GM12878 (cell line): Measurements from ENCODE around the gene ATP8B1. TPM values are rescaled to one million over a fixed set of nuclear protein-coding genes. Genes with fewer than 3 reads are reported as not detected.

ENCODE experiments used
- ATAC-seq: fragments of 200-7000 bp; cut with Tn5 transposase; 3 replicates; pipeline ENCODE4 v1.9.1; 2020; ENCODE audit warnings: mild to moderate bottlenecking, moderate library complexity
- BruUV-seq: library from RNA; stranded (reverse); fragments of 400-500 nt; replicated peaks from 2 replicates; lab custom pipeline; 2021; lab: Mats Ljungman, UMichigan
- CTCF ChIA-PET: fragments of 300-600 bp; sonication (Branson Sonifier 250); formaldehyde crosslinking; extraction: SDS; loops from one replicate; lab custom pipeline; 2021; ENCODE audit warnings: inconsistent platforms; lab: Yijun Ruan, JAX
- POLR2A ChIA-PET: fragments of 350-600 bp; formaldehyde crosslinking; extraction: SDS; loops from one replicate; lab custom pipeline; 2021; ENCODE audit warnings: inconsistent platforms; lab: Charles Lee
- RAD21 ChIA-PET: fragments of 300-600 bp; sonication (Branson Sonifier 250); formaldehyde crosslinking; loops from one replicate; lab custom pipeline; 2023; ENCODE audit warnings: antibody characterized with exemption; ENCODE audit not compliant: unreplicated experiment; lab: Charles Lee
- SMC1A ChIA-PET: fragments of 300-600 bp; sonication (Branson Sonifier 250); formaldehyde crosslinking; loops from one replicate; lab custom pipeline; 2023; ENCODE audit not compliant: unreplicated experiment, uncharacterized antibody; lab: Charles Lee
- DNase-seq: peaks from one replicate; pipeline ENCODE4 v3.0.0-alpha.2; 2011; ENCODE audit warnings: low read depth, low spot score
- FAIRE-seq: peaks from 3 replicates; lab custom pipeline; 2011; peaks lifted over from hg19 to GRCh38; lab: Jason Lieb, UNC
- H2AFZ ChIP-seq: 2 replicates; pipeline ENCODE4 v1.6.0; 2011; ENCODE audit warnings: low read depth, low read length, control low read depth; ENCODE audit not compliant: control insufficient read depth
- H3K27ac ChIP-seq: 2 replicates; pipeline ENCODE4 v1.5.1; 2011; ENCODE audit warnings: control low read depth; ENCODE audit not compliant: control insufficient read depth, insufficient read depth
- H3K27me3 ChIP-seq, 2 experiments: replicated peaks in 1 of 2; 2 replicates each; pipeline versions ENCODE4 v1.6.0 to v1.6.1; 2011; ENCODE audit warnings: low read length in 1 of 2; ENCODE audit not compliant: control insufficient read depth in 2 of 2, insufficient read depth in 2 of 2
- H3K36me3 ChIP-seq, 2 experiments: 2 replicates each; pipeline ENCODE4 v1.5.1; 2011; ENCODE audit warnings: low read length in 1 of 2; ENCODE audit not compliant: control insufficient read depth in 2 of 2, insufficient read depth in 2 of 2
- H3K4me1 ChIP-seq: 2 replicates; pipeline ENCODE4 v1.6.1; 2011; ENCODE audit warnings: mild to moderate bottlenecking, low read length, moderate library complexity, mixed read lengths; ENCODE audit not compliant: control insufficient read depth, insufficient read depth
- H3K4me2 ChIP-seq: 2 replicates; pipeline ENCODE4 v1.6.0; 2011; ENCODE audit warnings: control low read depth; ENCODE audit not compliant: control insufficient read depth, insufficient read depth
- H3K4me3 ChIP-seq: fragments of 200-600 bp; sonication (generic); 2 replicates; pipeline ENCODE4 v1.5.1; 2016
- H3K79me2 ChIP-seq: 2 replicates; pipeline ENCODE4 v1.6.0; 2011; ENCODE audit warnings: low read length; ENCODE audit not compliant: control insufficient read depth, insufficient read depth
- H3K9ac ChIP-seq: 2 replicates; pipeline ENCODE4 v1.8.0; 2011; ENCODE audit warnings: low read length, control low read depth, mixed read lengths; ENCODE audit not compliant: control insufficient read depth, insufficient read depth
- H3K9me3 ChIP-seq: replicated peaks from 3 replicates; pipeline ENCODE4 v1.5.1; 2011; ENCODE audit warnings: mild to moderate bottlenecking, low read length; ENCODE audit not compliant: control insufficient read depth, insufficient read depth
- H4K20me1 ChIP-seq: 2 replicates; pipeline ENCODE4 v1.6.0; 2011; ENCODE audit not compliant: control insufficient read depth, insufficient read depth
- CBFB ChIP-seq: IDR thresholded peaks from 2 replicates; pipeline ENCODE4 v1.6.1; 2016; ENCODE audit warnings: antibody characterized with exemption, low read depth
- HDAC2 ChIP-seq: fragments of 200-600 bp; sonication (generic); IDR thresholded peaks from 2 replicates; pipeline ENCODE4 v1.6.1; 2017
- NBN ChIP-seq: fragments of 450-650 bp; IDR thresholded peaks from 2 replicates; pipeline ENCODE4 v1.6.1; 2016
- NR2C2 ChIP-seq: IDR thresholded peaks from 2 replicates; pipeline ENCODE4 v1.6.1; 2011; ENCODE audit warnings: borderline replicate concordance, low read depth; ENCODE audit not compliant: control insufficient read depth, insufficient read length
- NR2F1 ChIP-seq: fragments of 450-650 bp; conservative IDR thresholded peaks from 2 replicates; pipeline ENCODE4 v1.6.1; 2017; ENCODE audit warnings: mild to moderate bottlenecking
- POU2F2 ChIP-seq: IDR thresholded peaks from 3 replicates; pipeline ENCODE4 v1.6.1; 2011; ENCODE audit warnings: low read depth, mild to moderate bottlenecking, low read length, borderline replicate concordance
- RB1 ChIP-seq: fragments of 450-650 bp; formaldehyde crosslinking; IDR thresholded peaks from 2 replicates; pipeline ENCODE4 v1.6.1; 2017; ENCODE audit warnings: mild to moderate bottlenecking, borderline replicate concordance
- SMAD1 ChIP-seq: fragments of 450-650 bp; IDR thresholded peaks from 2 replicates; pipeline ENCODE4 v1.6.1; 2018; ENCODE audit warnings: mild to moderate bottlenecking, low read depth; ENCODE audit not compliant: partially characterized antibody
- SMC3 ChIP-seq: IDR thresholded peaks from 2 replicates; pipeline ENCODE4 v1.6.1; 2011; ENCODE audit warnings: low read length, improper control_type of control experiment, borderline replicate concordance
- SPI1 ChIP-seq: IDR thresholded peaks from 2 replicates; pipeline ENCODE4 v1.6.1; 2011; ENCODE audit warnings: low read depth, mild to moderate bottlenecking, low read length, moderate library complexity, borderline replicate concordance; ENCODE audit not compliant: insufficient read depth
- SUZ12 ChIP-seq: fragments of 200-600 bp; sonication (generic); IDR thresholded peaks from one replicate; pipeline ENCODE4 v1.6.1; 2018; ENCODE audit warnings: antibody characterized with exemption, mild to moderate bottlenecking; ENCODE audit not compliant: unreplicated experiment
- TCF12 ChIP-seq: IDR thresholded peaks from 2 replicates; pipeline ENCODE4 v1.6.1; 2011; ENCODE audit warnings: low read depth, mild to moderate bottlenecking, low read length
- ZNF384 ChIP-seq: IDR thresholded peaks from 2 replicates; pipeline ENCODE4 v1.6.1; 2012; ENCODE audit warnings: low read depth, mild to moderate bottlenecking, low read length, improper control_type of control experiment, borderline replicate concordance
- WGBS: methylation state at CpG from one replicate; pipeline ENCODE4 v1.1.6; 2016; ENCODE audit warnings: low lambda C conversion rate; ENCODE audit not compliant: insufficient replicate concordance, insufficient coverage; ENCODE audit errors: missing lambda C conversion rate; 5-methylcytosine and 5-hydroxymethylcytosine counted together
- in situ Hi-C: fragments of 300-500 bp; cut with MboI; formaldehyde crosslinking; loops from 9 replicates; pipeline ENCODE4 v1.14.3; 2018; ENCODE audit warnings: mixed read lengths
- intact Hi-C: fragments of 100-400 bp; cut with micrococcal nuclease; formaldehyde crosslinking; loops from one replicate; pipeline ENCODE4 v1.14.2; 2022; ENCODE audit not compliant: unreplicated experiment
- polyA plus RNA-seq, 11 experiments: library from polyadenylated mRNA; depleted of rRNA in 4 of 11; unstranded in 6 of 11; stranded (reverse) in 5 of 11; fragments of >200 nt; fragmentation: Nextera tagmentation in 4 of 11; fragmentation: Illumina TruSeq in 1 of 11; extraction: Ambion mirVana in 4 of 11; extraction: Trizol in 1 of 11; gene quantifications; 1 replicate in 1 of 11; 2 replicates in 10 of 11; pipeline versions ENCODE4 v1.2.1 to v1.2.3, GENCODE V29; 2011 to 2016; ENCODE audit warnings: inconsistent platforms in 2 of 11, missing spikeins in 2 of 11, low read depth in 1 of 11
- total RNA-seq, 4 experiments: library from RNA; depleted of rRNA in 3 of 4; stranded (reverse); fragments of >200 nt in 3 of 4; fragmentation: Illumina TruSeq in 1 of 4; extraction: Trizol in 1 of 4; gene quantifications; 2 replicates each; pipeline versions ENCODE4 v1.2.1 to v1.2.3, GENCODE V29; 2013 to 2021
- TF ChIP-seq, protein P1 (sequence below): fragments of 450-650 bp; IDR thresholded peaks from 2 replicates; pipeline ENCODE4 v1.6.1; 2016; ENCODE audit warnings: mild to moderate bottlenecking, moderate library complexity, borderline replicate concordance
- TF ChIP-seq, protein P2 (sequence below): fragments of 450-650 bp; IDR thresholded peaks from 2 replicates; pipeline ENCODE4 v1.6.1; 2016; ENCODE audit warnings: mild to moderate bottlenecking

ATP8B1 gene
- total and polyA plus RNA-seq, 10 of the 15 experiments (the other 5 are each of a cell fraction or from before 2014, with no cell fraction given), result 0.03 to 0.37 (median 0.11) TPM

DNA sequence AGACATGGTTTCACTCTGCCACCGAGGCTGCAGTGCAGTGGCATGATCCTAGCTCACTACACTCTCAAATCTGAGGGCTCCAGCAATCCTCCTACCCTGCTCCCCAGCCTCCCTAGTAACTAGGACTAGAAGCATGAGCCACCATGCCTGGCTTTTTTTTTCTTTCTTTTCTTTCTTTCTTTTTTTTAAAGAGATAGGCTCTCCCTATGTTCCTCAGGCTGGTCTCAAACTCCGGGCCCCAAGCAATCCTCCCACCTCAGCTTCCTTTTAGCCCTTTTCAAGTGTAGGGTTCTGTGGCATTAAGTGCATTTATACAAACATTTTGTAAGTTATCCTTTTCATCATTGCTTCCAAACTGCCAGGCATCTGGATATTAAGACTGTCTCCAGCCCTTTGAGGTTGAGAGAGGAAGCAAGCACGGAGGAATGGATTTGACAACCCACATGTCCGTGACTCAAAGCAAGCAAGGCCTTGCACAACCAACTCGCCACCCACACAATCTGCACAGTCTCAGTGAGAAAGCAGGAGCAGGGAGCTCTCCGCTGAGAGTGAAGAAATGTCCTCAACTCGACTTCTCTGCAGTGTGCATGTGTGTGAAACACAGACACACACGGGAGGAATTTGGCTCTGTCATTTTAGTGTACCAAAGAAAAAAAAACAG, 65.6 kb downstream of the ATP8B1 start:
- no peaks in the 10 kb centered on the region for H3K79me2 ChIP-seq
- H3K27me3 ChIP-seq, result no peaks in the 10 kb centered on the region
- no peak overlapping the region for H3K9ac ChIP-seq
- TF ChIP-seq RB1, result no peak
- TF ChIP-seq, protein P1, sequence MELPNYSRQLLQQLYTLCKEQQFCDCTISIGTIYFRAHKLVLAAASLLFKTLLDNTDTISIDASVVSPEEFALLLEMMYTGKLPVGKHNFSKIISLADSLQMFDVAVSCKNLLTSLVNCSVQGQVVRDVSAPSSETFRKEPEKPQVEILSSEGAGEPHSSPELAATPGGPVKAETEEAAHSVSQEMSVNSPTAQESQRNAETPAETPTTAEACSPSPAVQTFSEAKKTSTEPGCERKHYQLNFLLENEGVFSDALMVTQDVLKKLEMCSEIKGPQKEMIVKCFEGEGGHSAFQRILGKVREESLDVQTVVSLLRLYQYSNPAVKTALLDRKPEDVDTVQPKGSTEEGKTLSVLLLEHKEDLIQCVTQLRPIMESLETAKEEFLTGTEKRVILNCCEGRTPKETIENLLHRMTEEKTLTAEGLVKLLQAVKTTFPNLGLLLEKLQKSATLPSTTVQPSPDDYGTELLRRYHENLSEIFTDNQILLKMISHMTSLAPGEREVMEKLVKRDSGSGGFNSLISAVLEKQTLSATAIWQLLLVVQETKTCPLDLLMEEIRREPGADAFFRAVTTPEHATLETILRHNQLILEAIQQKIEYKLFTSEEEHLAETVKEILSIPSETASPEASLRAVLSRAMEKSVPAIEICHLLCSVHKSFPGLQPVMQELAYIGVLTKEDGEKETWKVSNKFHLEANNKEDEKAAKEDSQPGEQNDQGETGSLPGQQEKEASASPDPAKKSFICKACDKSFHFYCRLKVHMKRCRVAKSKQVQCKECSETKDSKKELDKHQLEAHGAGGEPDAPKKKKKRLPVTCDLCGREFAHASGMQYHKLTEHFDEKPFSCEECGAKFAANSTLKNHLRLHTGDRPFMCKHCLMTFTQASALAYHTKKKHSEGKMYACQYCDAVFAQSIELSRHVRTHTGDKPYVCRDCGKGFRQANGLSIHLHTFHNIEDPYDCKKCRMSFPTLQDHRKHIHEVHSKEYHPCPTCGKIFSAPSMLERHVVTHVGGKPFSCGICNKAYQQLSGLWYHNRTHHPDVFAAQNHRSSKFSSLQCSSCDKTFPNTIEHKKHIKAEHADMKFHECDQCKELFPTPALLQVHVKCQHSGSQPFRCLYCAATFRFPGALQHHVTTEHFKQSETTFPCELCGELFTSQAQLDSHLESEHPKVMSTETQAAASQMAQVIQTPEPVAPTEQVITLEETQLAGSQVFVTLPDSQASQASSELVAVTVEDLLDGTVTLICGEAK, result no peak
- TF ChIP-seq SUZ12, result no peak
- TF ChIP-seq ZNF384, result no peak
- no peak for TF ChIP-seq NBN
- no peak for TF ChIP-seq SMC3
- TF ChIP-seq SPI1, result no peak
- no peak for TF ChIP-seq SMAD1
- TF ChIP-seq NR2F1, result no peak
- no peak for TF ChIP-seq POU2F2
- TF ChIP-seq CBFB, result no peak
- no peak for TF ChIP-seq TCF12
- no peak for TF ChIP-seq NR2C2
- TF ChIP-seq HDAC2, result no peak
- TF ChIP-seq, protein P2, sequence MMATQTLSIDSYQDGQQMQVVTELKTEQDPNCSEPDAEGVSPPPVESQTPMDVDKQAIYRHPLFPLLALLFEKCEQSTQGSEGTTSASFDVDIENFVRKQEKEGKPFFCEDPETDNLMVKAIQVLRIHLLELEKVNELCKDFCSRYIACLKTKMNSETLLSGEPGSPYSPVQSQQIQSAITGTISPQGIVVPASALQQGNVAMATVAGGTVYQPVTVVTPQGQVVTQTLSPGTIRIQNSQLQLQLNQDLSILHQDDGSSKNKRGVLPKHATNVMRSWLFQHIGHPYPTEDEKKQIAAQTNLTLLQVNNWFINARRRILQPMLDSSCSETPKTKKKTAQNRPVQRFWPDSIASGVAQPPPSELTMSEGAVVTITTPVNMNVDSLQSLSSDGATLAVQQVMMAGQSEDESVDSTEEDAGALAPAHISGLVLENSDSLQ, result no peak
- no TSS peak for BruUV-seq
- DNase-seq (no peak), FAIRE-seq (no peak), ATAC-seq (no peak)
- H3K4me3 ChIP-seq, result no peak overlapping the region
- H3K27ac ChIP-seq, result no peak overlapping the region
- SMC1A ChIA-PET, result interaction anchor here (0.7 kb wide), 1 partner anchor 161 kb away, joined by 3 read pairs; no protein-coding TSS in a partner anchor
- no peak overlapping the region for H2AFZ ChIP-seq
- H4K20me1 ChIP-seq, result no peaks in the 10 kb centered on the region
- H3K4me2 ChIP-seq, result no peak overlapping the region
- POLR2A ChIA-PET, result no interaction called here
- intact Hi-C loops, result no loop called here
- 62% methylated on average over 8 of the region's 8 CpGs for WGBS
- RAD21 ChIA-PET, result no interaction called here
- CTCF ChIA-PET, result interaction anchor here (1.8 kb wide), 1 partner anchor 10 kb away, joined by 5 read pairs; no protein-coding TSS in a partner anchor
- no peaks in the 10 kb centered on the region for H3K4me1 ChIP-seq
- no peaks in the 10 kb centered on the region for H3K36me3 ChIP-seq
- in situ Hi-C loops, result no loop called here
- no peaks in the 10 kb centered on the region; the same call in 1 of the 3 replicates for H3K9me3 ChIP-seq
